GM19328 (cell line): ENCODE measurements around the gene GAGE12J.
"Not testable (repeated sequence)": the region's sequence is repeated elsewhere in the genome, so short reads cannot be mapped to it uniquely, and the experiment has no call there.

Experiments used
- ATAC-seq: cut with Tn5 transposase; IDR thresholded peaks from one replicate; pipeline ENCODE4 v1.9.1; 2021; ENCODE audit warnings: mild to moderate bottlenecking, moderate library complexity; ENCODE audit not compliant: unreplicated experiment

GAGE12J gene, protein sequence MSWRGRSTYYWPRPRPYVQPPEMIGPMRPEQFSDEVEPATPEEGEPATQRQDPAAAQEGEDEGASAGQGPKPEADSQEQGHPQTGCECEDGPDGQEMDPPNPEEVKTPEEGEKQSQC

DNA sequence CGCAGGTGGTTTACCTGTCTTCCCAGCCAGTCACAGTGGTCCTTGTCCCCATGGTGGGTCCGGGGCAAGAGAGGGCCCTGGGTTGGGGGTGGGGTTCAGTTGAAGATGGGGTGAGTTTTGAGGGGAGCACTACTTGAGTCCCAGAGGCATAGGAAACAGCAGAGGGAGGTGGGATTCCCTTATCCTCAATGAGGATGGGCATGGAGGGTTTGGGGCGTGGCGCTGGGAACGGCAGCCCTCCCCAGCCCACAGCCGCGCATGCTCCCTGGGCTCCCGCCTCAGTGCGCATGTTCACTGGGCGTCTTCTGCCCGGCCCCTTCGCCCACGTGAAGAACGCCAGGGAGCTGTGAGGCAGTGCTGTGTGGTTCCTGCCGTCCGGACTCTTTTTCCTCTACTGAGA, at the start of gene GAGE12J:
Gene GAGE12J, plus strand, starts transcription at position 301 of the 400 bp plus-strand sequence. CDS start 1,157 bp downstream, outside the sequence.
- not testable (repeated sequence) for ATAC-seq

DNA sequence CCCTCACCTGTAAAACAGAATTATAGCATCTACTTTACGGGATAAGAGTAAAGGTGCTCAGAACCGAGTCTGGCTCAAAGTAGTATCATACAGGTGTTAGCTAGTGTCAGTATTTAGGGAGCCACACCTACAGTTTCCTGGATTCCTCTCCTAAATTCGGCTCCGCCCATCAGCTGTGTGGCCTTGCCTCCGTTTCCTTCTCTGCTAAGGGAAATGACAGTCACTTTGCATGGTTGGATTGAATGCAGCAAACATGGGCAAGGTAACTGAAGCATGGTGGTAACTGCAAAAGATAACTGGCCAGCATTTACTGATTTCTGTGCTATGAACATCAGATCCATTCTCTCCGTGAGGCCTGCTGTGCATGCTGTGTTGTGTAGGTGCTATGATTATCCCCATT, 49.4 kb upstream of the GAGE12J start:
- no peak for ATAC-seq

DNA sequence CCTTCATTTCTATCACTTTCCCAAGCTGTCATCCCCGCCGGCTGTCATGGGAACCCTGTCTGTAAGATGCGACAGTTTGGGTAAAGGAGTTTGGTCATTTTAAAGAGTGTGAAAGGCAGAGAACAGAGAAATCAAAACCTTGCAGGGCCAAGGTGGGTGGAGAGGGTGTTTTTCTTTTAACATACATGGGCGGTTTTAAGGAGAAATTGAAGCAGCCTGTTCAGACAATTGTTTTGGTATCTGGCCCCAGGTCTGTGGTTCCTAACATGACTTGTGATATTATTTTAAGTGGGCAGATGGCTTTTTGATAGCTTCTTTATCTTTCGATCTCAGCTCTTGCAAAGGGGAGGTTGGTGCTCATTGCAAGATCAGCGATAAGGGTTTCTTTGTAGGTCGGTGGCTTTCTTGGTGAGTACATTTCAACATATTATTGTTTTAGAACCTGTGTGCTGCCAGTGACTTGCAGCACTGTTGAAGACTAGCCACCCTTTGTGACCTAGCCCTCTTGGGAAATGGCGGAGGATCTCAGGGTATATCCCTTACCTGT, 48.6 kb upstream of the GAGE12J start:
- no peak for ATAC-seq

DNA sequence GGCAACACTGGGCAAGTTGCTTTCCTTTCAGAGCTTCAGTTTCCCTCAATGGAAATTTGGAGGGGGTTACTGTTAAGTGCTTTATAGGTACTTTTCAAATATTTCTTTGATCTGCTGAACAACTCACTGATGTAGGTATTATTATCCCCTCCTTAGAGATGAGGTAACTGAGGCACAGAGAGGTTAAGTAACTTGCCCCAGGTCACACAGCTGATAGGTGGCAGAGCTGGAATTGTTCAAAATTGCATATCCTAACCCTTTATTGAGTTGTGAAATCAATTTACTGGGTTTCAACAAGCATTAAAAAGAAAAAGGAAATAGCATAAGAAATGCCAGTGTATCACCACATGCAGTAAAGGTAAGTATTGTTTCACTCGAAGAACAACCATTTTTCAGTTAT, 45.6 kb upstream of the GAGE12J start:
- ATAC-seq, result no peak

DNA sequence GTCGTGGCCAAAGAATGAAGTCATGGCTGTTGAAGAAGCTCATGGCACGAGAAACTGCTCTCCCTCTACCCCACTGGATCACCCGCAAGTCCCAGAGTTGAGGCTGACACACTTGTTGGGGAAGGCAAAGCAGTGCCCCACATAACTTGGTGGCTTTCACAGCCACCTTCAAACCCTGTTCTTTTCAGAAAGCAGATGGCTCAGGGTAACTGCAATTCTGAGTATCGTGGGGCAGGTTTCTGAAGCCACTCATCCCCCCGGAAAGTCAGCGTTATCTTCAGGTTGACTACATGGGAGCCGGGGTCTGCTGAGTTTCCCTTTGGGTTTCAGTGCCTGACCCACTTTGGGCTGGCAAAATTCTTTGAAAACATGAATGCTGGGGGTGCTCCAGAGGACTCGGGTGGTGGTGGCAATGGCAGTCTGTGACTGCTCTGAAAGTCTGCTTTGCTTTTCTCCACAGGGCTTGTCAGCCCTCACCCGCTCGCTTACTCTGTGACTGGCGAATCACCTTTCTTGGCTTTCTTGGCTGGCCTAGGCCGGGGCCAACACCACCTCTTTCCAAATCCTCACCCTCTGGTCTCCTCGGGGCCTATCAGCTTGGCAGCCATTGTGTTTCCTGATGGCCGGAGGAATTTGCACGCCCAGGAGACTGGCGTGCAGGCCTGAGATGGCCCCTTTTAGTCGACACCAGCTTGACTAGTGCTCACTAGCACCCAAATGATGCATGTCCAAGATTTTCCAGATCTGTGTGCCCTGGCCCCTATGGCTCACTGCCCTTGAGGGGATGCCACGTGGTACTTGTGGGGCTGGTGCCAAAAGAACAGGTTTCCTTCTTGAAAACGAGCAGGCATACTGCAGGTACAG, 44.9 kb upstream of the GAGE12J start:
- ATAC-seq, result no peak

DNA sequence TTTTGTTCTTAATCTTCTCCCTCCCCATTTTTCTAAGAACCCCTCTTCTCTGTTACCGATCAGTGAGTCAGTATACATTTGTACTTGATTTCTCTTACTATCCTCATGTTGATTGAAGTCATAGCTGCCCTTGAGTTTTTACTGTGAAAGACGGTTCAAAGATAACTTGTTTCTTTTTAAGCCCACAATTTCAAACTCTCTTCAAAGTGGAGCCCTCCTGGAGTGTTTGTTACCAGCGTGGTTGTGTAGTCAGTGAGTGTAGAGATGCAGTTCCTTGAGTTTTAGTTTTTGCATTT, 44.4 kb upstream of the GAGE12J start:
- ATAC-seq, result no peak

DNA sequence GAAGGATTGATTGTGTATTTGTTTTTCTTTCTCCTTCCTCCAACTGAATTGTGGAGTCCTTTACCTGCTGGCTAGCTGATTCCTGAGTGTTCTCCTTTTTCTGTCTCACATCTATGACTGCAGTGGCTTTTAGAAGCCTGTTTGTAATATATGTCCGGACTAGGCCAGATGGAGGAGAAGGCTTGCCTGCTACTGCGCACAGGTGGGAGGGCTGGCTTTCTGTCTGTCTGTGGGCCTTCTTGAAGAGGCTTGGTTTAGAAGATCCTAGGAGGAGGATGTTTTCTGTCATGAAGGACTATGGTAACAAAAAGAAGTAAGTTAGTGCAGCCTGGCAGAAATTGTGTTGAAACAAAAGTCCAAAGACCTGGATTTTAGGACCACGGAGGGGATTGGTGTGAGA, 43.8 kb upstream of the GAGE12J start:
- ATAC-seq, result no peak

DNA sequence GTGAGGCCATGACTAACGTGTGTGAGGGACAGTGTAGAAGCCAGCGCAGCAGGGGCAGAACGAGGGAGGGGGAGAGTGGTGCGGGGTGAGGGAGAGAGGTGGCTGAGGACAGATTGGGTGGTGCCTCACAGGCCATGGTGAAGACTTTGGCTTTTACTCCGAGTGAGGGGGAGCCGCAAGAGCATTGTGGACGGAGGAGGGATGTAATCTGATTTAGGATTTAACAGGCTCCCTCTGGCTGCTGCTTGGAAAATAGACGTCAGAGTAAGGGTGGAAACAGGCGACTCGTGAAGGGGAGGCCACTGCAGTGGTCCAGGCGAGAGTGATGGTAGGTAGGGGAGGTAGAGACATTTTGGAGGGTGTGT, 39.2 kb upstream of the GAGE12J start:
- ATAC-seq, result no peak

DNA sequence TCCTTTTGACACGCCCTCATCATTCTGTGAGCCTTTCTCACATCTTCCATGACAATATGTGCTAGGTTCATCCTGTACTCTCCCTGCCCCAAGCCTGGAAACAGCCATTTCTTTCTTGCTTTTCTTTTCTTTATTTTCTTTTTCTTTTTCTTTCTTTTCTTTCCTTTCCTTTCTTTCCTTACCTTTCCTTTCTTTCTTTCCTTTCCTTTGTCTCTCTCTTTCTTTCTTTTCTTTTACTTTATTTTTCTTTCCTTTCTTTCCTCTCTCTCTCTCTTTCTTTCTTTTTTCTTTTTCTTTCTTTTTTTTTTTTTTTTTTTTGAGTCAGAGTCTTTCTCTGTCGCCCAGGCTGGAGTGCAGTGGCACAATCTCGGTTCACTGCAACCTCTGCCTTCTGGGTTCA, 37.6 kb upstream of the GAGE12J start:
- ATAC-seq, result no peak

DNA sequence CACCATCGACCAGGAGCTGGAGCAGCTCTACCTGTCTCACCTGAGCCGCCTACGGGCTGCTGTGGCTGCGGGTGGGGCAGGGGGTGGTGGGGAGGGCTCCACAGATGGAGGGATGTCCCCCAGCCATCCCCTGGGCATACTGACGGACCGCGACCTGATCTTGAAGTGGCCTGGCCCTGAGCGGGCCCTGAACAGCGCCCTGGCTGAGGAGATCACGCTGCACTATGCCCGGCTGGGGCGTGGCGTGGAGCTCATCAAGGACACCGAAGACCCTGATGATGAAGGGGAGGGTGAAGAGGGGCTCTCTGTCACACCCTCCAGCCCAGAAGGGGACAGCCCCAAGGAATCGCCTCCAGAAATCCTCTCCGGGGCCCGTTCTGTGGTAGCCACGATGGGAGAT, 35.7 kb upstream of the GAGE12J start:
- no peak for ATAC-seq

DNA sequence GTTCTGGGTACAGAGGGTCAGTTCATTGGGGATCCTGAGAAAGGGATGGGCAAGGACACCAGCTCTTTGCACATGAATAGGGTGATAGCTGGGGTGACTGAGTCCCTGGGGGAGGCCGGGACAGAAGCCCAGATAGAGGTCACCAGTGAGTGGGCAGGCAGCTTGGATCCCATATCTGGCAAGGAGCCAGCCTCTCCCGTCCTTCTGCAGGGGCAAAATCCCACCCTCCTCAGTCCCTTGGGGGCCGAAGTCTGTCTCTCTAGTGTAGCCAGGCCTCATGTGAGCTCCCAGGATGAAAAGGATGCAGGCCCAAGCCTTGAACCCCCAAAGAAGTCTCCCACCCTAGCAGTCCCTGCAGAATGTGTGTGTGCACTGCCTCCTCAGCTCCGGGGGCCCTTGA, 35.3 kb upstream of the GAGE12J start:
- no peak for ATAC-seq

DNA sequence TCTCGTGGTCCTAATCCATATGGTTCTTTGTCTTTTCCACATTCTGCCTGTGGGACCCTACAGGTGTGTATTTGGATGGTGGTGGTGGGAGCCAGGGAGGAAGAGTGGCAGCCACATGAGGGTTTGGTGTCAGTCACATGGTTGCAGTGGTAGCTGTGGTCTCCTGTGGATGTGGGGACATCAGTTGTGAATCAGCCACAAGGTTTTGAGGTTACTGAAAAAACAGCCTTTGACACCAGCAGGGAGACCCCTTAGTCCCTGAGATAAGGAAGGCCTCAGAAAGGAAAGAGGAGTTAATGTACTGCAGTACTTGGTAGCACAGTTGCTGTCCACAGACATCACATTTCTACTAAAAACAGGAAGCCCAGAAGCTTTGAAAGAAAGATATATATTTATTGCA, 34.2 kb upstream of the GAGE12J start:
- no peak for ATAC-seq

DNA sequence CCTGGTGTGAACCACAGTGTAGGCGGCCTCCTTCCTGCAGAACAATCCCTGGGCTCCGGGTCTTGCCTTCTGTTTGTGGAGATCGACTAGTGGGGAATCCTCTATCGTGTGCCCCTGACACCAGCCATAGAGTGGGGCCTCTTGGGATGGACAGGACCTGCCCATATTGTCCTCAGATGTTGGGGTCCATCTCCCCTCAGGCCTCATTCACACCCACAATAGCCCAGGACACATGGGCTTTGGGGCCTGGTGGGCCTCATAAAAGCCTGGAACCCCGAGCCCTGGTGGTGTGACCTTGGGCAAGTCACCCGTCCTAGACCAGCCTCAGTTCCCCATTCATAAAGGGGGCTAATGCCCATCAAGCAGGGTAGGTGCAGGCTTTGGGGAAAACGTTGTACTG, 31.6 kb upstream of the GAGE12J start:
- ATAC-seq, result no peak

DNA sequence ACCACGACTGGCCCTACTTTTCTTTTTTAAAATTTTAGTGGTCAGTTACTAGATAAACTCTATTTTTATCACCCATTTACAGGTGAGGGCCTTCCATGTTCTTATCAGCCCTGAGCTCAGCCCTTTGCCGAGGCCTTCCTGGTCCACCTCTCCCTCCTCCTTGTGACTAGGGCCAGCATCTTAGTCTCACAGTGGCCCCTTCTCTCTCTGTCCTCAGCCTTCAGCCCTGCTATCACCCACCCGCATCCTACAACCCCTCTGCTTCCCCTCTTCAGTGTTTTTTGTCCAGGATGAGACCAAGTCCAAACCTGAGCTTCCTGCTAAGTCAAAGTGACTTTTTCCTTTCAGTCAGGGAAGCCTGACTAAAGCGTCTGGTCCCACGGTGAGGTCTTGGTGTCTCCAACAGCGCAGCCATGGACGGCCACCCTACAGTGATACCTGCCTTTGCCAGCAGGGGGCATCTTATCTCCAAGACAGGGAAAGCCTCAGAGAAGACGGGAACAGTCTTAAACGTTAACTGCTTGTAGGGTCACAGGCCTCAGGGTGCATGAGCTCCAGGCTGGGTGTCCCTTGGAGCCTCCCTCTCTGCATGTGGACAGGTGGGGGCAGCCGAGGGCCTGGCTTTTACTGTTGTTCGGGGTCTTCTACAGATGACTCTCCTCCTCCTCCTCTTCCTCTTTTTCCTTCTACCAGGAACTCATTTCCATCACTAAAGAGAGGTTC, 30.1 kb upstream of the GAGE12J start:
- no peak for ATAC-seq

DNA sequence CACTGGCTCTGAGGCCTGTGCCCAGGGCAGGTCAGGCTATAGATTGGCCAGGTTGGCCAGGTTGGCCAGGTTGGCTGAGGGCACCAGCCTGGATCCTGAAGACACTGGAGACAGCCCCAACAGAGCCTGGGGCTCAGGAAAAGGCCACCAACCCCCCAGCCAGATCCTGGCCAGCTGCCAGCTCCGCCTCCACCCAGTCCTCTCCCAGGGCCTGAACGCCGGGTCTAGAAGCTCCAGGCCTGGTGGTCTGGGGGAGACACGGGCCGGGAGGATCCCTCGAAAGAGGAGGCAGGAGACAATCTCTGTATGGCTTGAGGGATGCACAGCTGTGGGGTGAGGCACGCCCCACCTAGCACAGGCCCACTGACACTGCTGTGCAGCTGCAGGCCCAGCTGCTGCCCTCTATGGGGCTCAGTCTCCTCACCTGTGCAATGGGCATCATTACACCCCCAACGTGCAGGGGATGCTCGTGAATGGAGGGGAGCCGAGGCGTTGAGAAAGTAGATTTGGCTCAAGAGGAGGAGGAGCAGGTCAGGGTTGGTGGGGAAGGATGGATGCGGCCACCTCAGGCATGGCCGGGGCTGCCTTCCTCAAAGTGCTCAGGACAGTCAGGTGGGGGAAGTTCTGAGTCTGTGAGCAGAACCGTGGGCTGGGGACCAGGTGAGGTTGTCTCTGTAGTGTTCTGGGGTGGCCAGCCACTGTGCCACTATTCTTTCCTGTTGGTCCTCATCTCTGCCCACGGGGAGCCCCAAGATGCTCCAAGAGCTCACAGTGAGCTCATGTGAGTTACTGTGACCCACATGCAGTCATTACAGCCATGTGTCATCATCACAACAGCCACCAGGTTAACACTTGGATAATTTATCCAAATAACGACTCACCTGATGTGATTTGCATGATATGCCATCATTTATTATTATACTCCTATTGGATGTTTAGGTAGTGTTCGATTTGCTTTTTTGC, 29.2 kb upstream of the GAGE12J start:
- ATAC-seq, result no peak

DNA sequence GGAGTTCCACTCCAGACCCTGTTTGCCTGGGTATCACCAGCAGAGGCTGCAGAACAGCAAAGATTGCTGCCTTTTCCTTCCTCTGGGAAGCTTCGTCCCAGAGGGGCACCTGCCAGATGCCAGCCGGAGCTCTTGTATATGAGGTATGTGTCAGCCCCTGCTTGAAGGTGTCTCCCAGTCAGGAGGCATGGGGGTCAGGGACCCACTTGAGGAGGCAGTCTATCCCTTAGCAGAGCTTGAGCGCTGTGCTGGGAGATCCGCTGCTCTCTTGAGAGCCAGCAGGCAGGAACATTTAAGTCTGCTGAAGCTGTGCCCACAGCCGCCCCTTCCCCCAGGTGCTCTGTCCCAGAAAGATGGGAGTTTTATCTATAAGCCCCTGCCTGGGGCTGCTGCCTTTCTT, 22.5 kb upstream of the GAGE12J start:
- not testable (repeated sequence) for ATAC-seq

DNA sequence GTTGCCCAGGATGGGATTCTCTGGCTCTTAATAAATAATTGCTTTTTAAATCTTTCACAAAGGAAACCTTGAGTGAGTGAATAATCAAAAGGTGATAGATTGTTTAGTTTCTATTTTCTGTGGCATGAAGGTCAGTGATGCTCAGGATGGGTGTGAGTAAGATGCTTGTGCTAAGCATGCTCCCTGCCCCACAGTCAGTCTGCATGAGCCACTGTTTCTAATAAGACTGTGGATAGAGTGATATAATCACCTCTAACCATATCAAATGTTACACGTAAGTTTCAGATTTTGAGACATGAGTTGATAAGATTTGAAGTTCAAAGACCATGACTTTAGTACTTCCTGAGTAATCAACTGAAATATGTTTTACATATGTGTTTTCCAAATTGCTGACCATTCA, 21.1 kb upstream of the GAGE12J start:
- ATAC-seq, result no peak

DNA sequence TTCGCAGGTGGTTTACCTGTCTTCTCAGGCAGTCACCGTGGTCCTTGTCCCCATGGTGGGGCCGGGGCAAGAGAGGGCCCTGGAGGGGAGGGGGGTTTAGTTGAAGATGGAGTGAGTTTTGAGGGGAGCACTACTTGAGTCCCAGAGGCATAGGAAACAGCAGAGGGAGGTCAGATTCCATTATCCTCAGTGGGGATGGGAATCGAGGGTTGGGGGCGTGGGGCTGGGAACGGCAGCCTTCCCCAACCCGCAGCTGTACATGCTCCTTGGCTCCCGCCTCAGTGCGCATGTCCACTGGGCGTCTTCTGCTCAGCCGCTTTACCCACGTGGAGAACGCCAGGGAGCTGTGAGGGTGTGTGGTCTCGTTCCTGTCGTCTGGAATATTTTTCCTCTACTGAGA, 18.5 kb upstream of the GAGE12J start, which contains the start of gene GAGE10:
Gene GAGE10, plus strand, starts transcription at position 301 of the 400 bp plus-strand sequence. CDS start 1,214 bp downstream, outside the sequence.
- ATAC-seq, result no peak

DNA sequence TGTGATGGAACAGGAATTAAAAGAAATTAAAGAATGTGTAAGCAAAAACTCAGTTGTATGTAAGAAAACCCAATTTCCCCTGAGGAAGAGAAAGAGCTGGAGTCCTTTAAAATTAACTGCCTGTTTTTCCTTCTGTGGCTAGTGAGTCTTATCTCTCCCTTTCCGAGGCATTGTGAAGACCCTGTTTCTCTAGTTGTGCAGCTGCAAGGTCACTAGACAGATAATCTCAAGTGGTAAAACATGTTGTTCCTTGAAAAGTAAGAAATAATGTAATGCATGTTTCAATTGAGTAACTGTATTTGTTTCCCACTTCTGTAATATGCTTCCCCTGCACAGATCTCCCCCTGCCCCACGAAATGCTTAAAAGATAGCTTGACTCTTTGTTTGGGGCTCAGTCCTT, 14.1 kb upstream of the GAGE12J start:
- ATAC-seq, result not testable (repeated sequence)

DNA sequence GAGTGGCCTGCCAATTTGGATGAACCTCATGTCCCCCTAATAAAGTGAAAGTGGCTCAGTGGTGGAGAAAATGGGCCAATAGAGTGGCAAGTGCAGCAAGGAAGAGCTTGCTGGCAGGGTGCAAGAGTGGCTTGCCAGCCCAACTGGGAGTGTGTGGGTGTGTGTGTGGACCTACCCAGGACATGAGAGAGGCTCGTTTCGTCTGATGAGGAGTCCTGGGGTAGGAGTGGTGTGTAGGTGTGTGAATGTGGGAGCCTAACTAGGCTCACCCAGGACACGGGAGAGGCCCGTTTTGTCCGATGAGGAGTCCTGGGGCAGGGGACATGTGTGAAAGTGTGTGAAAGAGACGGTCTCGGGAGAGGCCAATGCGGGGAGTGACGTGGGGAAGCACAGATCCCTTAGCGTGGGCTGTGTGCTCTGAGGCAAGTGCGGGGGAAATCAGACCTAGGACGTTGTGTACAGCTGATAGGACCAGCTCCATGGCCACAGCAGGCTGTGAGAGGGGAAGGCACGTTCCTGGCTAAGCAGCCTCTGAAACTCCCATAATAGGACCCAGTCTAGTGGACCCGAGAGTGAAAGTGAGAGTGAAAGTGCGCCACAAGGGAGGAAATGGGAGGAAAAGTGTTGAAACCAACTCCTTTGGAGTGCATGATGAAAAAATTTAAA, 13.1 kb upstream of the GAGE12J start:
- no peak for ATAC-seq
